AG04449 (cell line): ENCODE results near the gene UBQLN3.

Experiments used
- CTCF ChIA-PET: fragments of 350-600 bp; formaldehyde crosslinking; extraction: SDS; loops from one replicate; lab custom pipeline; 2021; ENCODE audit warnings: antibody characterized with exemption; lab: Yijun Ruan, JAX
- POLR2A ChIA-PET: fragments of 400-600, 350-600 bp; formaldehyde crosslinking; extraction: SDS; loops from one replicate; lab custom pipeline; 2020; ENCODE audit warnings: antibody characterized with exemption, inconsistent platforms; lab: Yijun Ruan, JAX
- DNase-seq: peaks from one replicate; pipeline ENCODE4 v3.0.0-alpha.2; 2010; ENCODE audit warnings: low read depth, low spot score
- H3K4me3 ChIP-seq: 2 replicates; pipeline ENCODE4 v1.5.1; 2011; ENCODE audit warnings: low read depth, mild to moderate bottlenecking, control low read depth, low read length
- TF ChIP-seq, protein P1 (sequence below): IDR thresholded peaks from one replicate; pipeline ENCODE4 v1.5.1; 2011; ENCODE audit warnings: mild to moderate bottlenecking, moderate library complexity, low read length, control low read depth, inconsistent platforms; ENCODE audit not compliant: insufficient read depth; ENCODE audit errors: missing control alignments

The UBQLN3 gene

DNA sequence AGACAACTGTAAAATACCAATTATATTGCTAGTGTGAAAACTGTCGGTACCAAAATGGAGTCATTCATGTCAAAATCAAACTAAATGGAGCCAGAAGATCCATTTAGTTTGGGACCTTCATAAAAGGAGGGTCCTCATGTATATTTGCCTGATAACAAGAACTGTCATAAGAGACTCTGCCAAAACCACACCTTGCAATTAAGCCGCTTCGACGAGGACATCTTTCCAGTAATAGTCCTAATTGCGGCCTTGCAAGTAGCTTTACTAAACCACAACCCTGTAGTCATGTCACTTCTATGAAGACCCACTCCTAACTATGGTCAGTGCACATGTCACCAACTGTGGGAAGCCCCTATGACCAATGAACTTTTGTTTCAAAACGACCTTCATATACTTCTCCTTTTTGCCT is 9.4 kb downstream of the UBQLN3 start:
- CTCF ChIA-PET = no interaction called here
- POLR2A ChIA-PET = no interaction called here

DNA sequence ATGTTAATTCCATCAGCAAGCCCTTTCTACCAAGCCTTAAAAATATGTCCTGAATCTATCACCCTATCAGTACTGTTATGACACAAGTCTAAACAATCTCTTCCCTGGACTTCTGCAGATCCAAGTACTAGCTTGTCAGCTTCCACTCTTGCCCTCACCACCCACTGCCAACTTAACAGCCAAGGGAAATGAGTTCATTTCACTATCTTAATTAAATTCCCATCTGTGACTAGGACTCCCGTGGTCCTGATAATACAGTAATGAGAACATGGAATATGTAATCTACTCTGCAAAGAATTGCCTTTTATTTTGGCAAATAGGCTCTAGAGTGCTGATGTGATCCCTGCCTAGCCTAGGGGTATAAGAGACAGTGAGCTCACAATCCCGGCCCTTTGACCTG is 10.1 kb downstream of the UBQLN3 start:
- TF ChIP-seq, protein P1, sequence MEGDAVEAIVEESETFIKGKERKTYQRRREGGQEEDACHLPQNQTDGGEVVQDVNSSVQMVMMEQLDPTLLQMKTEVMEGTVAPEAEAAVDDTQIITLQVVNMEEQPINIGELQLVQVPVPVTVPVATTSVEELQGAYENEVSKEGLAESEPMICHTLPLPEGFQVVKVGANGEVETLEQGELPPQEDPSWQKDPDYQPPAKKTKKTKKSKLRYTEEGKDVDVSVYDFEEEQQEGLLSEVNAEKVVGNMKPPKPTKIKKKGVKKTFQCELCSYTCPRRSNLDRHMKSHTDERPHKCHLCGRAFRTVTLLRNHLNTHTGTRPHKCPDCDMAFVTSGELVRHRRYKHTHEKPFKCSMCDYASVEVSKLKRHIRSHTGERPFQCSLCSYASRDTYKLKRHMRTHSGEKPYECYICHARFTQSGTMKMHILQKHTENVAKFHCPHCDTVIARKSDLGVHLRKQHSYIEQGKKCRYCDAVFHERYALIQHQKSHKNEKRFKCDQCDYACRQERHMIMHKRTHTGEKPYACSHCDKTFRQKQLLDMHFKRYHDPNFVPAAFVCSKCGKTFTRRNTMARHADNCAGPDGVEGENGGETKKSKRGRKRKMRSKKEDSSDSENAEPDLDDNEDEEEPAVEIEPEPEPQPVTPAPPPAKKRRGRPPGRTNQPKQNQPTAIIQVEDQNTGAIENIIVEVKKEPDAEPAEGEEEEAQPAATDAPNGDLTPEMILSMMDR = no peak
- POLR2A ChIA-PET = no interaction called here
- CTCF ChIA-PET = interaction anchor here (1.4 kb wide), 1 partner anchor 23 kb away, joined by 5 read pairs; no protein-coding TSS in a partner anchor
- DNase-seq = no peak
- no peak overlapping the region for H3K4me3 ChIP-seq

More for the DNA sequence above, 9.4 kb downstream of the UBQLN3 start:
- TF ChIP-seq, protein P1 = no peak
- DNase-seq = no peak
- no peak overlapping the region for H3K4me3 ChIP-seq

DNA sequence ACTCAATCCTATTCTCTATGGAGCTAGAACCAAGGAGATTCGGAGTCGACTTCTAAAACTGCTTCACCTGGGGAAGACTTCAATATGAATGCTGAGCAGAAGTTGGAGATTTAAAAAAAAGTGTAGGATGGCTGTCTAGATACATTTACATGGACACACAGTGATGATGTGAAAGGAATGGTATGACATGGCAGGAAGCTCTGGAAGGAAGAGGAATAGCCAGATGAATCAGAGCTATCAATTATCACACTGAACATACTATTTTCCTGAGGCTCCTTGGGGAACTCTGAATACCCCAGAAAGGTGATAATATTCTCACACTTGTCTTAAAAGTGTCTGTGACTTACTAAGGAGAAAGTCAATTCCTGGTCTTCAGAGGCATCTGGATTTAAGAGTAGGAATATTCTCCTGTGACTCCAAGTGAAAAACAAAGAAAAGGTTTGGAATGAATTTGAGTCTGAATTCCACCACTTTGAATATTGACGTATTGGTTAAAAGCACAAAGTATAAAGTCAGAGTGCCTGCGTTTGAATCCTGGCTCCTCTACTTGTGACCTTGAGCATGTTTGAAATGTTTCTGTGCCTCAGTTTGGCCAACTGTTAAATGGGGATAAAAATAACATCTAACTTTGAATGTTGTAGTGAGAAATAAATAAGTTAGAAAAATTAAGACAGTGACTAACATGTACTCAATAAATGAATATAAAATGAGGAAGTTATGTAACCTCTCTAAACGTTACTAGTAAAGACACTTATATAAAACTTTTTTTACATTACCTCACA is 20.0 kb downstream of the UBQLN3 start:
- TF ChIP-seq, protein P1 = no peak
- peak; percentile 7 for DNase-seq
- POLR2A ChIA-PET = no interaction called here
- CTCF ChIA-PET = interaction anchor here (1.4 kb wide), 1 partner anchor 14 kb away, joined by 5 read pairs; no protein-coding TSS in a partner anchor
- H3K4me3 ChIP-seq = no peak overlapping the region

DNA sequence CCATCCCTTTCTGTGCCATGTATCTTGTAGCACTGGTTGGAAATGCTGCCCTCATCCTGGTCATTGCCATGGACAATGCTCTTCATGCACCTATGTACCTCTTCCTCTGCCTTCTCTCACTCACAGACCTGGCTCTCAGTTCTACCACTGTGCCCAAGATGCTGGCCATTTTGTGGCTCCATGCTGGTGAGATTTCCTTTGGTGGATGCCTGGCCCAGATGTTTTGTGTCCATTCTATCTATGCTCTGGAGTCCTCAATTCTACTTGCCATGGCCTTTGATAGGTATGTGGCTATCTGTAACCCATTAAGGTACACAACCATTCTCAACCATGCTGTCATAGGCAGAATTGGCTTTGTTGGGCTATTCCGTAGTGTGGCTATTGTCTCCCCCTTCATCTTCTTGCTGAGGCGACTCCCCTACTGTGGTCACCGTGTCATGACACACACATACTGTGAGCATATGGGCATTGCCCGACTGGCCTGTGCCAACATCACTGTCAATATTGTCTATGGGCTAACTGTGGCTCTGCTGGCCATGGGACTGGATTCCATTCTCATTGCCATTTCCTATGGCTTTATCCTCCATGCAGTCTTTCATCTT is 20.9 kb downstream of the UBQLN3 start:
- POLR2A ChIA-PET = no interaction called here
- CTCF ChIA-PET = interaction anchor here (1.4 kb wide), 1 partner anchor 13 kb away, joined by 5 read pairs; no protein-coding TSS in a partner anchor
- DNase-seq = no peak
- no peak overlapping the region for H3K4me3 ChIP-seq
- TF ChIP-seq, protein P1 = no peak

DNA sequence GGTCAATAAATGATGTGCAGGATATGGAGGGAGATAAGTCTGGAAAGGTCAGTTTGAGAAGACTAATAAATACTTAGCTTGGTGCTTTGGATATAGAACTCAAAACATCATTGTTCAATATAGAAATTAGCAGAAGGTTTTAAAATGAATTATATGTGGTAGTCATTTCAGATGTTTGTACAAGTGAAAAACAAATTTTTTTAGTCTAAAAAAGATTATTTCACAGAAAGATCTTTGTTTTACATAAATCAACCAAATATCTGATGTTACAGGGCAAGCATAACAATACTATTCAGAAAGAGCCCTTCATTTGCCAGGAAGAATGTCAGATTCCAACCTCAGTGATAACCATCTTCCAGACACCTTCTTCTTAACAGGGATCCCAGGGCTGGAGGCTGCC is 21.4 kb downstream of the UBQLN3 start, which contains the start of gene OR52D1:
Gene OR52D1, plus strand, starts transcription at position 301 of the 400 bp plus-strand sequence. Its CDS starts 22 bp downstream, at position 323.
- DNase-seq = no peak
- TF ChIP-seq, protein P1 = no peak
- no peak within 1 kb of the TSS for H3K4me3 ChIP-seq
- CTCF ChIA-PET = no interaction called here
- POLR2A ChIA-PET = no interaction called here

DNA sequence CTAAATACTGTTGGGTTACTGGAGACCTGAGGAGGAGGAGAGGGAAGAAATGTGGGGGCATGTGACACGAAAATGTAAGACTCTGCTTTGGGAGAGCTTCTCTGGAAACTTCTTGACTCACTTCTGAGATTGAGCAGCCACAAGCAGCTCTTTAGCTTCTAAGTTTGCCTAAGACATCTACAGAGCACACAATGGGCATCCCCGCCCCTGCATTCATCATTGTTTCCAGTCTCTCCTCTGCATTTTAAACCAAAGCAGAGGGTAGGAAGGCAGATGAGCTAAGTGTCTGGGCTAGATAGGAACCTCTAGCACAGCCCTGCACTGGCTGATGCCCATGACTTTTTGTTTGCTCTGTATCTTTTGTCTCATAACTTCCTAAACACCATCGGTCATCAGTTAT is 23.3 kb downstream of the UBQLN3 start:
- no peak for DNase-seq
- ChIA-PET POLR2A (no interaction called here), CTCF (interaction anchor here (1.7 kb wide), 1 partner anchor 10 kb away, joined by 11 read pairs; no protein-coding TSS in a partner anchor)
- TF ChIP-seq, protein P1 = no peak
- H3K4me3 ChIP-seq = no peak overlapping the region
